ENCODE results near the gene SPINK1.

GRCh38 chr5:147804334-147804733 lies 27.1 kb downstream of the SPINK1 start:
- TF ChIP-seq CTCF (IDR thresholded peaks at IDR 0.05; ENCODE audit: poor library complexity, severe bottlenecking) (no peak), POLR2AphosphoS5 (IDR thresholded peaks at IDR 0.05) (no peak), EP300 (conservative IDR thresholded peaks at IDR 0.05; ENCODE audit: poor library complexity, severe bottlenecking) (no peak), REST (IDR thresholded peaks at IDR 0.05; ENCODE audit: borderline replicate concordance) (no peak)
